NOMO-1 treated with DMSO at 0.1 percent for 48 hours (cell line): ENCODE data around the gene ODF4.
A peak's percentile ranks its signal among the peaks of the same experiment; 100 is the strongest.

Source experiments
- DNase-seq: peaks from one replicate; lab custom pipeline; 2025; ENCODE audit not compliant: unreplicated experiment; lab: John Stamatoyannopoulos, UW

ODF4 gene, protein sequence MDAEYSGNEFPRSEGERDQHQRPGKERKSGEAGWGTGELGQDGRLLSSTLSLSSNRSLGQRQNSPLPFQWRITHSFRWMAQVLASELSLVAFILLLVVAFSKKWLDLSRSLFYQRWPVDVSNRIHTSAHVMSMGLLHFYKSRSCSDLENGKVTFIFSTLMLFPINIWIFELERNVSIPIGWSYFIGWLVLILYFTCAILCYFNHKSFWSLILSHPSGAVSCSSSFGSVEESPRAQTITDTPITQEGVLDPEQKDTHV

DNA sequence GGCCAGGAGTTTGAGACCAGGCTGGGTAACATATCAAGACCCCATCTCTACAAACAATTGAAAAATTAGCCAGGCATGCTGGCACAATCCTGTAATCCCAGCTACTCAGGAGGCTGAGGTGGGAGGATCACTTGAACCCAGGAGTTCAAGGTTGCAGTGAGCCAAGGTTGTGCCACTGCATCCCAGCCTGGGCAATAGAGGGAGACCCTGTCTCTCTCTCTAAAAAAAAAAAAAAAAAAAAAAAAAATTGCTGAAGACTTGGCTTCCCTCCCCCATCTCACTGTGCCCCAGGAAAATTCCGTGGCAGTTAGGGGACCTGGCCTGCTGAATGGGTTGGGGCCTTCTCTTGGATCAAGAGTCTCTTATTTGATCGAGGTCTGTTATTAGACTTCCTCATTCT is at the start of gene ODF4:
Gene ODF4, plus strand, starts transcription at position 301 of the 400 bp plus-strand sequence. CDS start 212 bp downstream, outside the sequence.
- DNase-seq: no peak

DNA sequence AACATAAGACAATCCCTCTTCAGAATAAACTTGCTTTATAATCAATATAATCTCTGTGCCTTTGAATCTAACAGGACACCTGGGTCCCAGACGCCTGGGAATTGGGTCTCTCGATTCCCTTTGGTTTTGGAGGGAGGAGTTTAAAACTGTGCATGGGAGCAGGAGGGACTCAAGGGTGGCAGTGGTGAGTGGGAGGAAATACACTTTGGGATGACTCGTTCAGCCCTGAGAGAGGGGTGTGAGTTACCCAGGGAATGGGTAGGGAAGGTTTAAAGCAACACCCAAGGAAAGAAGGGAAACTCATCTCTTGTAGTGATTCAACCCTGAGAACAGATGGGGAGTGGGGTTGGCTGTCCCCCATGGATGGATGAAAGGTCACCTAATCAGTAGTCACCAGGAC is 49.6 kb upstream of the ODF4 start:
- DNase-seq: no peak

GRCh38 chr17:8292639-8293395 is 46.8 kb upstream of the ODF4 start:
- peak; percentile 22 for DNase-seq

DNA sequence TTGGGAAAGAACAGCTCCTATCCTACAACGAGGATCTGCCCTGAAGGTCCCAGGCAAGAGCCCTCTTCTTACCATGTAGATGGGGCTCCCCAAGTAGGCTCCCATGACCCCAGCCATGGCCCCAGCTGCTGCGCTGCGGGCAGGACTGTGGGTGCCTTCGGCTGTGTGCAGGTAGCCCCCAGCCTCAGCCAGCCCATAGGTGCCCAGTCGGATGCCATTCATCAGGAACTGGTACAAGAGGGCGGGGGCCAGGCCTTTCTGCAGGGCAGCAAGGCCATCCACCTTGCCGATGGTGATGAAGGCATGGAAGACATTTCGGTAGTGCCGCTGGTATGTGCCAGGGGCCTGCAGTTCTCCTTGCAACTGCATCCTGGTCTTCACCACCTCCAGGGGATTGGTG is 45.3 kb upstream of the ODF4 start:
- DNase-seq: no peak

GRCh38 chr17:8294814-8295316 is 44.8 kb upstream of the ODF4 start:
- DNase-seq: no peak

DNA sequence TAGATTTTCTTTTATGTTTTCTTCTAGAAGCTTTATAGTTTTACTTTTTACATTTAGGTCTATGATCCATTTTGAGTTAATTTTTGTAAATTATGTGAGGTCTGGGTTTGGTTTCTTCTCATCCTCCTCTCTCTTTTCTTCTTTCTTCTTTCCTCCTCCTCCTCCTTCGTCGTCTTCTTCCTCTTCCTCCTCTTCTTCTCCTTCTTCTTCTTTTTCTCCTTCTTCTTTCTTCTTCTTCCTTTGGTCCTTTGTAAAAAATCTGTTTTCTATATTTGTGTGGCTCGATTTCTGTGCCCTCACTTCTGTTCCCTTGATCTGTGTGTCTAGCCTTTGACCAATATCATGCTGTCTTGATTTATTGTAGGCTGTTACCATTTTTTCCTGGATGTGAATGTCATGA is 39.4 kb upstream of the ODF4 start:
- DNase-seq: no peak

- DNase-seq: peak; percentile 67
Observed at GRCh38 chr17:8300627-8301242, 38.9 kb upstream of the ODF4 start.

- no peak for DNase-seq
Observed at GRCh38 chr17:8310601-8311123, 29.0 kb upstream of the ODF4 start.

DNA sequence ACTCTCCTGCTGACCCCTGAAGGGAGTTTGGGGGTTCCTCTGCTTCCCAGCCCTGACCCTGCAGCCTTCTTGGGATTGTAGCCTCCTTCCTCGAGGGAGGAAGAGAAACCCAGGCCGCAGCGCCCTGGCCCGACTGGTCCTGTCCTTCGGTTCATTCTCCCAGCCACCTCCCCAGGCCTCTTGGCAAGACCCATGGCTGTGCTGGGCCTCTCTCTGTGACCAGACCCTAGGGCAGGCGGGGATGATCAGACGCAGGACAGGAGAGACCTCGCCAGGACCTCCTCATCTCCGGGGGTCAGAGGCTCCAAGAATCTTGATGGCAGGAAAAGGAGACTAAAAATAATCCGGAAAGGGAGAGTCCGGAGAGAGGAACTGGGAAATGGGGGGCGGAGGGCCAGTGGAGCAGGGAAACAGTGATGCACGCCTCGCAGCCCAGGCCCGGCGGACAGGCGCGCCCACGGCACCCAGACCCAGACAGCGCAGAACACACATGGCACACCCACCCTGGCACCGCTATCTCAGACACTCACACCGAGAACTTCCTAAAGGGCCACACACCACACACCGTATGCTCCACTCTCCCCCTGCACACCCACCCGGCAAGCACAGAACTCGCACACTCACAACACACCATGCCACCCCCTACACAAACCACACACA is 28.4 kb upstream of the ODF4 start:
- no peak for DNase-seq

DNA sequence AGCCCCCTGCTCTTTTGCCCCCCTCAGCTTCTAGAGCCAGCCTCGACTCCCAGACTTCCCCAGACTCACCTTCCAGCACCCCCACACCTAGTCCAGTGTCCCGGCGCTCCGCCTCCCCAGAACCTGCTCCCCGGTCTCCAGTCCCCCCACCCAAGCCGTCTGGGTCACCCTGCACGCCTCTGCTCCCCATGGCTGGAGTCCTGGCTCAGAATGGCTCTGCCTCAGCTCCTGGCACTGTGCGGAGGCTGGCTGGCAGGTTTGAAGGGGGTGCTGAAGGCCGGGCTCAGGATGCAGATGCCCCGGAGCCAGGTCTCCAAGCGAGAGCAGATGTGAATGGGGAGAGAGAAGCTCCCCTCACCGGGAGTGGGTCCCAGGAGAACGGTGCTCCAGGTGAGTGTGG is 27.4 kb upstream of the ODF4 start:
- DNase-seq: no peak

- DNase-seq: no peak
Observed at GRCh38 chr17:8312726-8313600, 26.7 kb upstream of the ODF4 start.

DNA sequence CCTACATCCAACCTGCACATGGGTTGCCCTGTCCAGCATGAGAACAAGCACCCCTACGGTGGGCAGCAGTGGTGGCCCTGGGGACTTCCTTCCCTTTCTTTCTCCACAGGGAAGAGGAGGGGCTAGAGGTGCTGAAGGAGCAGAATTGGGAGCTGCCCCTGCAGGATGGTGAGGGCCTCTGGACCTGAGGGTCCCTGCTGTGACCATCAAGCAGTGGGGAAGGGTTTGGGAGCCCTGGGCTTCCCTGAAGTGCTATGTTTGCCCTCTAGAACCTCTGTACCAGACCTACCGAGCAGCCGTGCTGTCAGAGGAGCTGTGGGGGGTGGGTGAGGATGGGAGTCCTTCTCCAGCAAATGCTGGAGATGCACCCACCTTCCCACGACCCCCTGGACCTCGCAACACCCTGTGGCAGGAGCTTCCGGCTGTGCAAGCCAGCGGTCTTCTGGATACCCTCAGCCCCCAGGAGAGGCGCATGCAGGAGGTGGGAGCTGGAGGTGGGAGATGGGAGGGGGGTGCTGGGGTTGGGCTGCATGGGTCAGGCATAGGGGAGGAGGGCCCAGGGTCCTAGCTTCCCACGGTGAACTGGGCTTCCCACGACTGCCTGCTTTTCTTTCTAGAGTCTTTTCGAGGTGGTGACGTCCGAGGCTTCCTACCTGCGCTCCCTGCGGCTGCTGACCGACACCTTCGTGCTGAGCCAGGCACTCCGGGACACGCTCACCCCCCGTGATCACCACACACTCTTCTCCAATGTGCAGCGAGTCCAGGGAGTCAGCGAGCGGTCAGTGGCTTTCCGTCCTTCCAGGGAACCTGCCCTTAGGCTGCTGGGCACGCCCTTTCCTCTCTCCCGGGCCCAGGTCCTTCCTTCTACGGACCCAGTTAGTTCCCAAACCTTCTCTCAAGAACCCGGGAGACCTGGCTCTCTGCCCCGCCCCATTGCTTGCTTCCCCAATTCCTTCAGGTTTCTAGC is 24.6 kb upstream of the ODF4 start:
- no peak for DNase-seq

DNA sequence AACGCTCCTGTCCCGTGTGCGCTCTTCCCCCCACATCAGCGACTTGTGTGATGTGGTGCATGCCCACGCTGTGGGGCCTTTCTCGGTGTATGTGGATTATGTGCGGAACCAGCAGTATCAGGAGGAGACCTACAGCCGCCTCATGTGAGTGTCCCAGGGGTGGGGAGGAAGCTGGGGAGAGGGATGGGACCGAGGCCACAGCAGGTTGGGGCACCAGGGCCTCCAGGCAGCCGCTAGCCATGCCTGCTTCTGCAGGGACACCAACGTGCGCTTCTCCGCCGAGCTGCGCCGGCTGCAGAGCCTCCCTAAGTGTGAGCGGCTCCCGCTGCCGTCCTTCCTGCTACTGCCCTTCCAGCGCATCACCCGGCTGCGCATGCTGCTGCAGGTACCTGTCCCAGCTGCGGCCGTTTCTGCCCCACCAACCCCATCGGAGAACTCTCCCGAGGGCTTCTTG is 23.8 kb upstream of the ODF4 start:
- DNase-seq: no peak

- no peak for DNase-seq
Observed at GRCh38 chr17:8318010-8318935, 21.4 kb upstream of the ODF4 start.

GRCh38 chr17:8320262-8320661 is 19.4 kb upstream of the ODF4 start:
- no peak for DNase-seq

DNA sequence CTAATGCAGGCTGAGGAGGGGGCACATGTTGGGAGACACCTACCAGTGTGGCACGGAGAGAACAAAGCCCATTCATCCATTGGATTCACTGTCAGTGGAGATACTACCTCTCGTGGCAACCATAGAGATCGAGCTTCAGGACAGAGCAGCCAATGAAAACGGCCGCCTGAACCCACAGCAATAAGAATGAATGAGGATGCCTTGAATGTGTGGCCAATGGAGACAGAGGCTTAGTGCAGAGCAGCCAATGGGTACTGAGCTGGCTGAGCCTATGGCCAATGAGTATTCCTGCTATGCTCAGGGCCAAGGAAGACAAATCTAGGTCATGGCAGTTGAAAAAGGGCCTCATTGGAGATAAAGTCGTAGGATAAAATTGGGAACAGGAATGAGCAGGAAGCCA is 18.6 kb upstream of the ODF4 start:
- DNase-seq: no peak

- DNase-seq: no peak
Observed at GRCh38 chr17:8322061-8322460, 17.6 kb upstream of the ODF4 start.

DNA sequence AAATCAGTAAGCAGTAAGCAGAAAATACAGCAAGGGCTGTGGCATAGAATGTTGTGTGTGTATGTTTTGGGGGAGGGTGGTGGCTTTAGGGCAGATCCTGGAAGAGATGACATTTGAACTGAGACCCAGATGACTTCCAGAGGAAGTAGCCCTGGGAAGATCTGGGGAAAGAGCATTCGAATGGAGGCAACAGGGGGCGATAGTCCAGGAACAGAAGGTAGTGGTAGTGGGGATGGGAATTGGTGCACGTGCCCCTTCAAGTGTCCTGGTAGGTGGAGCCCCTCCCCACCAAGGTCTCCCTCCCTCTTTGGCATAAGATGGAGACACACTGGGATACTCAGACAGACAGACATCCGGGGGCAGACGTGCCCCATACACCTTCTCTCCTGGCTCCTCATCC is 15.5 kb upstream of the ODF4 start:
- DNase-seq: no peak
